GM12878 (cell line): ENCODE results near the gene DCBLD1. TPM values are rescaled to one million over a fixed set of nuclear protein-coding genes. Genes with fewer than 3 reads are reported as not detected.

Experiments
- ATAC-seq: fragments of 200-7000 bp; cut with Tn5 transposase; 3 replicates; pipeline ENCODE4 v1.9.1; 2020; ENCODE audit warnings: mild to moderate bottlenecking, moderate library complexity
- BruUV-seq: library from RNA; stranded (reverse); fragments of 400-500 nt; replicated peaks from 2 replicates; lab custom pipeline; 2021; lab: Mats Ljungman, UMichigan
- CTCF ChIA-PET: fragments of 300-600 bp; sonication (Branson Sonifier 250); formaldehyde crosslinking; extraction: SDS; loops from one replicate; lab custom pipeline; 2021; ENCODE audit warnings: inconsistent platforms; lab: Yijun Ruan, JAX
- POLR2A ChIA-PET: fragments of 350-600 bp; formaldehyde crosslinking; extraction: SDS; loops from one replicate; lab custom pipeline; 2021; ENCODE audit warnings: inconsistent platforms; lab: Charles Lee
- RAD21 ChIA-PET: fragments of 300-600 bp; sonication (Branson Sonifier 250); formaldehyde crosslinking; loops from one replicate; lab custom pipeline; 2023; ENCODE audit warnings: antibody characterized with exemption; ENCODE audit not compliant: unreplicated experiment; lab: Charles Lee
- SMC1A ChIA-PET: fragments of 300-600 bp; sonication (Branson Sonifier 250); formaldehyde crosslinking; loops from one replicate; lab custom pipeline; 2023; ENCODE audit not compliant: unreplicated experiment, uncharacterized antibody; lab: Charles Lee
- DNase-seq: peaks from one replicate; pipeline ENCODE4 v3.0.0-alpha.2; 2011; ENCODE audit warnings: low read depth, low spot score
- FAIRE-seq: peaks from 3 replicates; lab custom pipeline; 2011; peaks lifted over from hg19 to GRCh38; lab: Jason Lieb, UNC
- H2AFZ ChIP-seq: 2 replicates; pipeline ENCODE4 v1.6.0; 2011; ENCODE audit warnings: low read depth, low read length, control low read depth; ENCODE audit not compliant: control insufficient read depth
- H3K27ac ChIP-seq: 2 replicates; pipeline ENCODE4 v1.5.1; 2011; ENCODE audit warnings: control low read depth; ENCODE audit not compliant: control insufficient read depth, insufficient read depth
- H3K27me3 ChIP-seq, 2 experiments: replicated peaks in 1 of 2; 2 replicates each; pipeline versions ENCODE4 v1.6.0 to v1.6.1; 2011; ENCODE audit warnings: low read length in 1 of 2; ENCODE audit not compliant: control insufficient read depth in 2 of 2, insufficient read depth in 2 of 2
- H3K36me3 ChIP-seq, 2 experiments: 2 replicates each; pipeline ENCODE4 v1.5.1; 2011; ENCODE audit warnings: low read length in 1 of 2; ENCODE audit not compliant: control insufficient read depth in 2 of 2, insufficient read depth in 2 of 2
- H3K4me1 ChIP-seq: 2 replicates; pipeline ENCODE4 v1.6.1; 2011; ENCODE audit warnings: mild to moderate bottlenecking, low read length, moderate library complexity, mixed read lengths; ENCODE audit not compliant: control insufficient read depth, insufficient read depth
- H3K4me2 ChIP-seq: 2 replicates; pipeline ENCODE4 v1.6.0; 2011; ENCODE audit warnings: control low read depth; ENCODE audit not compliant: control insufficient read depth, insufficient read depth
- H3K4me3 ChIP-seq: fragments of 200-600 bp; sonication (generic); 2 replicates; pipeline ENCODE4 v1.5.1; 2016
- H3K79me2 ChIP-seq: 2 replicates; pipeline ENCODE4 v1.6.0; 2011; ENCODE audit warnings: low read length; ENCODE audit not compliant: control insufficient read depth, insufficient read depth
- H3K9ac ChIP-seq: 2 replicates; pipeline ENCODE4 v1.8.0; 2011; ENCODE audit warnings: low read length, control low read depth, mixed read lengths; ENCODE audit not compliant: control insufficient read depth, insufficient read depth
- H3K9me3 ChIP-seq: replicated peaks from 3 replicates; pipeline ENCODE4 v1.5.1; 2011; ENCODE audit warnings: mild to moderate bottlenecking, low read length; ENCODE audit not compliant: control insufficient read depth, insufficient read depth
- H4K20me1 ChIP-seq: 2 replicates; pipeline ENCODE4 v1.6.0; 2011; ENCODE audit not compliant: control insufficient read depth, insufficient read depth
- CREB1 ChIP-seq: IDR thresholded peaks from 2 replicates; pipeline ENCODE4 v1.6.1; 2012; ENCODE audit warnings: low read depth, mild to moderate bottlenecking, inconsistent platforms
- EED ChIP-seq: sonication (generic); IDR thresholded peaks from 2 replicates; pipeline ENCODE4 v1.6.1; 2016; ENCODE audit warnings: antibody characterized with exemption, low read depth
- IKZF1 ChIP-seq: fragments of 450-650 bp; conservative IDR thresholded peaks from 2 replicates; pipeline ENCODE4 v1.6.1; 2017; ENCODE audit warnings: antibody characterized with exemption, mild to moderate bottlenecking
- MEF2B ChIP-seq: fragments of 450-650 bp; IDR thresholded peaks from 2 replicates; pipeline ENCODE4 v1.6.1; 2018; ENCODE audit warnings: mild to moderate bottlenecking, moderate library complexity; ENCODE audit not compliant: partially characterized antibody, poor library complexity, severe bottlenecking
- MTA3 ChIP-seq: IDR thresholded peaks from 2 replicates; pipeline ENCODE4 v1.6.1; 2012; ENCODE audit warnings: low read length, inconsistent platforms, borderline replicate concordance
- MYB ChIP-seq: fragments of 150-350 bp; IDR thresholded peaks from 2 replicates; pipeline ENCODE4 v1.6.1; 2014; ENCODE audit warnings: mild to moderate bottlenecking, low read depth, low read length, borderline replicate concordance
- NFXL1 ChIP-seq: fragments of 450-650 bp; IDR thresholded peaks from 2 replicates; pipeline ENCODE4 v1.6.1; 2017; ENCODE audit warnings: antibody characterized with exemption, mild to moderate bottlenecking, borderline replicate concordance
- RFX5 ChIP-seq: IDR thresholded peaks from 2 replicates; pipeline ENCODE4 v1.6.1; 2011; ENCODE audit warnings: low read depth, low read length, improper control_type of control experiment
- USF1 ChIP-seq: IDR thresholded peaks from 2 replicates; pipeline ENCODE4 v1.6.1; 2011; ENCODE audit warnings: borderline replicate concordance, low read depth, mild to moderate bottlenecking, moderate library complexity, mixed read lengths, low read length; ENCODE audit not compliant: insufficient read depth; ENCODE audit errors: extremely low read length
- WGBS: methylation state at CpG from one replicate; pipeline ENCODE4 v1.1.6; 2016; ENCODE audit warnings: low lambda C conversion rate; ENCODE audit not compliant: insufficient replicate concordance, insufficient coverage; ENCODE audit errors: missing lambda C conversion rate; 5-methylcytosine and 5-hydroxymethylcytosine counted together
- in situ Hi-C: fragments of 300-500 bp; cut with MboI; formaldehyde crosslinking; loops from 9 replicates; pipeline ENCODE4 v1.14.3; 2018; ENCODE audit warnings: mixed read lengths
- intact Hi-C: fragments of 100-400 bp; cut with micrococcal nuclease; formaldehyde crosslinking; loops from one replicate; pipeline ENCODE4 v1.14.2; 2022; ENCODE audit not compliant: unreplicated experiment
- polyA plus RNA-seq, 11 experiments: library from polyadenylated mRNA; depleted of rRNA in 4 of 11; unstranded in 6 of 11; stranded (reverse) in 5 of 11; fragments of >200 nt; fragmentation: Nextera tagmentation in 4 of 11; fragmentation: Illumina TruSeq in 1 of 11; extraction: Ambion mirVana in 4 of 11; extraction: Trizol in 1 of 11; gene quantifications; 1 replicate in 1 of 11; 2 replicates in 10 of 11; pipeline versions ENCODE4 v1.2.1 to v1.2.3, GENCODE V29; 2011 to 2016; ENCODE audit warnings: inconsistent platforms in 2 of 11, missing spikeins in 2 of 11, low read depth in 1 of 11
- total RNA-seq, 4 experiments: library from RNA; depleted of rRNA in 3 of 4; stranded (reverse); fragments of >200 nt in 3 of 4; fragmentation: Illumina TruSeq in 1 of 4; extraction: Trizol in 1 of 4; gene quantifications; 2 replicates each; pipeline versions ENCODE4 v1.2.1 to v1.2.3, GENCODE V29; 2013 to 2021

DCBLD1 gene
- total and polyA plus RNA-seq, 10 of the 15 experiments (the other 5 are each of a cell fraction or from before 2014, with no cell fraction given): 0.92 to 9.2 (median 8.3) TPM

- ChIA-PET RAD21 (interaction anchor here (0.6 kb wide), 1 partner anchor 86 kb away, joined by 3 read pairs; no protein-coding TSS in a partner anchor), CTCF (interaction anchor here (1.4 to 1.5 kb wide), 2 partner anchors 16 to 19 kb away, joined by 3 to 7 read pairs; no protein-coding TSS in a partner anchor), POLR2A (no interaction called here), SMC1A (interaction anchor here (1.2 kb wide), 1 partner anchor 8 kb away, joined by 4 read pairs; no protein-coding TSS in a partner anchor)
- FAIRE-seq (no peak), DNase-seq (no peak), ATAC-seq (no peak)
- H3K27me3 ChIP-seq: no peaks in the 10 kb centered on the region
- TF ChIP-seq NFXL1 (no peak), EED (no peak), MTA3 (no peak), USF1 (no peak), IKZF1 (no peak), MEF2B (no peak), MYB (no peak), CREB1 (no peak), RFX5 (no peak)
- H3K9ac ChIP-seq: no peak overlapping the region
- H3K4me1 ChIP-seq: no peaks in the 10 kb centered on the region
- H2AFZ ChIP-seq: no peak overlapping the region
- H3K4me2 ChIP-seq: no peak overlapping the region
- H3K36me3 ChIP-seq: no peaks in the 10 kb centered on the region
- H4K20me1 ChIP-seq: no peaks in the 10 kb centered on the region
- 66% methylated on average over 4 of the region's 4 CpGs for WGBS
- H3K27ac ChIP-seq: no peak overlapping the region
- in situ Hi-C loops: no loop called here
- no TSS peak for BruUV-seq
- no peak overlapping the region for H3K4me3 ChIP-seq
- H3K79me2 ChIP-seq: no peaks in the 10 kb centered on the region
- H3K9me3 ChIP-seq: no peaks in the 10 kb centered on the region
- intact Hi-C loops: no loop called here
Observed at GRCh38 chr6:117536317-117536716, 53.8 kb downstream of the DCBLD1 start.
